OCI-LY3 (cell line): Measurements from ENCODE around the gene ARHGAP29.

Experiments used
- CTCF ChIP-seq: fragments of 200-600, 300-600 bp; sonication (generic); IDR thresholded peaks from 2 replicates; pipeline ENCODE4 v1.5.1; 2014; ENCODE audit warnings: antibody characterized with exemption, low read length, low read depth
- EZH2phosphoT487 ChIP-seq: fragments of 200-600 bp; shearing (Covaris generic); IDR thresholded peaks from 2 replicates; pipeline ENCODE4 v1.6.1; 2018; ENCODE audit warnings: antibody characterized with exemption, mixed run types, low read depth

- TF ChIP-seq CTCF: no peak
- no peak for TF ChIP-seq EZH2phosphoT487
Measured at GRCh38 chr1:94244816-94245215, 7.4 kb upstream of the ARHGAP29 start.
